MM.1S (cell line): ENCODE measurements around the gene CPT1A.

Experiments
- DNase-seq: peaks from one replicate; pipeline ENCODE4 v3.0.0-alpha.2; 2015
- H2AFZ ChIP-seq: fragments of 300-600 bp; sonication (generic); 2 replicates; pipeline ENCODE4 v1.6.0; 2016; ENCODE audit warnings: antibody characterized with exemption, low read length
- H3F3A ChIP-seq: fragments of 300-600 bp; sonication (generic); 2 replicates; pipeline ENCODE4 v1.6.1; 2016; ENCODE audit warnings: mild to moderate bottlenecking, antibody characterized with exemption, low read length, moderate library complexity, mixed read lengths; ENCODE audit not compliant: insufficient read depth
- H3K27ac ChIP-seq: fragments of 300-600 bp; sonication (generic); 2 replicates; pipeline ENCODE4 v1.5.1; 2016; ENCODE audit warnings: mild to moderate bottlenecking, low read length
- H3K27me3 ChIP-seq: fragments of 300-600 bp; sonication (generic); replicated peaks from 2 replicates; pipeline ENCODE4 v1.6.0; 2016; ENCODE audit warnings: low read length; ENCODE audit not compliant: insufficient read depth
- H3K36me3 ChIP-seq: fragments of 300-600 bp; sonication (generic); replicated peaks from 2 replicates; pipeline ENCODE4 v1.6.1; 2016; ENCODE audit warnings: mild to moderate bottlenecking, low read length, mixed read lengths; ENCODE audit not compliant: insufficient read depth
- H3K4me1 ChIP-seq: fragments of 300-600 bp; sonication (generic); 2 replicates; pipeline ENCODE4 v1.6.1; 2016; ENCODE audit warnings: low read length, mixed read lengths
- H3K4me2 ChIP-seq: fragments of 300-600 bp; sonication (generic); 2 replicates; pipeline ENCODE4 v1.6.0; 2016; ENCODE audit warnings: low read depth, low read length
- H3K4me3 ChIP-seq: fragments of 300-600 bp; sonication (generic); 2 replicates; pipeline ENCODE4 v1.5.1; 2016; ENCODE audit warnings: low read length, mixed read lengths
- H3K79me2 ChIP-seq: fragments of 300-600 bp; sonication (generic); 2 replicates; pipeline ENCODE4 v1.6.1; 2016; ENCODE audit warnings: mixed run types, low read length, mixed read lengths
- H3K9ac ChIP-seq: fragments of 300-600 bp; sonication (generic); 2 replicates; pipeline ENCODE4 v1.6.1; 2016; ENCODE audit warnings: low read length, mixed read lengths
- H3K9me2 ChIP-seq: fragments of 300-600 bp; sonication (generic); replicated peaks from 2 replicates; pipeline ENCODE4 v1.6.1; 2016; ENCODE audit warnings: mild to moderate bottlenecking, low read length, mixed read lengths; ENCODE audit not compliant: insufficient read depth
- H3K9me3 ChIP-seq: fragments of 300-600 bp; sonication (generic); replicated peaks from 2 replicates; pipeline ENCODE4 v1.6.1; 2016; ENCODE audit warnings: mild to moderate bottlenecking, low read length, mixed read lengths; ENCODE audit not compliant: insufficient read depth
- H4K20me1 ChIP-seq: fragments of 300-600 bp; sonication (generic); 2 replicates; pipeline ENCODE4 v1.6.1; 2016; ENCODE audit warnings: mild to moderate bottlenecking, low read length, moderate library complexity, mixed read lengths; ENCODE audit not compliant: insufficient read depth
- CTCF ChIP-seq: fragments of 300-600 bp; sonication (generic); IDR thresholded peaks from 2 replicates; pipeline ENCODE4 v1.5.1; 2016; ENCODE audit warnings: antibody characterized with exemption, low read length, mixed read lengths
- EZH2 ChIP-seq: fragments of 300-600 bp; sonication (generic); optimal IDR thresholded peaks from 2 replicates; pipeline ENCODE3; 2017; ENCODE audit warnings: low read depth, mild to moderate bottlenecking, antibody characterized with exemption, low read length, mixed read lengths
- EZH2phosphoT487 ChIP-seq: fragments of 300-600 bp; sonication (generic); IDR thresholded peaks from 2 replicates; pipeline ENCODE4 v1.6.1; 2018; ENCODE audit warnings: antibody characterized with exemption, low read length

The CPT1A gene

GRCh38 chr11:68711114-68711513, 130.6 kb downstream of the CPT1A start:
- H3K27me3 ChIP-seq: no peaks in the 10 kb centered on the region
- H2AFZ ChIP-seq: no peak overlapping the region
- no peak for DNase-seq
- H3K9me3 ChIP-seq: no peaks in the 10 kb centered on the region
- H3K9me2 ChIP-seq: no peaks in the 10 kb centered on the region
- no peaks in the 10 kb centered on the region for H3K79me2 ChIP-seq
- H3K36me3 ChIP-seq: no peaks in the 10 kb centered on the region
- no peak overlapping the region for H3K27ac ChIP-seq
- H3K9ac ChIP-seq: no peak overlapping the region
- no peak overlapping the region for H3K4me3 ChIP-seq
- H4K20me1 ChIP-seq: no peaks in the 10 kb centered on the region
- TF ChIP-seq EZH2phosphoT487 (no peak), CTCF (no peak), EZH2 (no peak)
- no peak overlapping the region for H3K4me2 ChIP-seq
- H3K4me1 ChIP-seq: no peaks in the 10 kb centered on the region
- no peaks in the 10 kb centered on the region for H3F3A ChIP-seq

- no peaks in the 10 kb centered on the region for H3K27me3 ChIP-seq
- no peak overlapping the region for H3K4me2 ChIP-seq
- no peak overlapping the region for H3K27ac ChIP-seq
These were observed 131.3 kb downstream of the CPT1A start for GRCh38 chr11:68710409-68710808.

GRCh38 chr11:68709062-68709461, 132.7 kb downstream of the CPT1A start:
- H3F3A ChIP-seq: no peaks in the 10 kb centered on the region

More at GRCh38 chr11:68710409-68710808, 131.3 kb downstream of the CPT1A start:
- H3K9me3 ChIP-seq: no peaks in the 10 kb centered on the region
- no peaks in the 10 kb centered on the region for H3K79me2 ChIP-seq
- H3K4me3 ChIP-seq: no peak overlapping the region
- no peak overlapping the region for H2AFZ ChIP-seq
- H3K4me1 ChIP-seq: no peaks in the 10 kb centered on the region
- no peaks in the 10 kb centered on the region for H3K36me3 ChIP-seq
- DNase-seq: no peak
- no peak overlapping the region for H3K9ac ChIP-seq
- no peaks in the 10 kb centered on the region for H3K9me2 ChIP-seq
- no peaks in the 10 kb centered on the region for H3F3A ChIP-seq
- H4K20me1 ChIP-seq: no peaks in the 10 kb centered on the region
- TF ChIP-seq EZH2 (no peak), EZH2phosphoT487 (no peak), CTCF (no peak)

More at GRCh38 chr11:68709062-68709461, 132.7 kb downstream of the CPT1A start:
- no peaks in the 10 kb centered on the region for H4K20me1 ChIP-seq
- TF ChIP-seq CTCF (no peak), EZH2phosphoT487 (no peak), EZH2 (no peak)
- no peaks in the 10 kb centered on the region for H3K9me3 ChIP-seq
- H3K4me1 ChIP-seq: no peaks in the 10 kb centered on the region
- no peak overlapping the region for H3K4me2 ChIP-seq
- H2AFZ ChIP-seq: no peak overlapping the region
- DNase-seq: no peak
- H3K4me3 ChIP-seq: no peak overlapping the region
- no peaks in the 10 kb centered on the region for H3K79me2 ChIP-seq
- no peak overlapping the region for H3K27ac ChIP-seq
- no peaks in the 10 kb centered on the region for H3K27me3 ChIP-seq
- H3K9ac ChIP-seq: no peak overlapping the region
- H3K9me2 ChIP-seq: no peaks in the 10 kb centered on the region
- no peaks in the 10 kb centered on the region for H3K36me3 ChIP-seq
